NCI-H2227 (cell line): ENCODE results near the gene FHOD1.

ENCODE experiments used
- DNase-seq: peaks from one replicate; lab custom pipeline; 2025; ENCODE audit not compliant: unreplicated experiment; lab: John Stamatoyannopoulos, UW

The FHOD1 gene

GRCh38 chr16:67209565-67209964 is 37.7 kb downstream of the FHOD1 start:
- no peak for DNase-seq

- DNase-seq, result no peak
These were observed 39.0 kb downstream of the FHOD1 start for GRCh38 chr16:67208154-67208896.

GRCh38 chr16:67207249-67208091 is 39.8 kb downstream of the FHOD1 start:
- DNase-seq, result no peak

GRCh38 chr16:67206838-67207248 is 40.4 kb downstream of the FHOD1 start:
- no peak for DNase-seq

- no peak for DNase-seq
These were observed 41.0 kb downstream of the FHOD1 start for GRCh38 chr16:67206129-67206837.

GRCh38 chr16:67204076-67204475 is 43.2 kb downstream of the FHOD1 start:
- no peak for DNase-seq

GRCh38 chr16:67202956-67203493 is 44.3 kb downstream of the FHOD1 start:
- no peak for DNase-seq

GRCh38 chr16:67202426-67202825 is 44.9 kb downstream of the FHOD1 start:
- no peak for DNase-seq

- DNase-seq, result no peak
These were observed 45.6 kb downstream of the FHOD1 start for GRCh38 chr16:67201411-67202345.

- DNase-seq, result no peak
These were observed 46.8 kb downstream of the FHOD1 start for GRCh38 chr16:67200491-67200890.

GRCh38 chr16:67199808-67200198 is 47.5 kb downstream of the FHOD1 start:
- DNase-seq, result no peak

- DNase-seq, result no peak
These were observed 48.1 kb downstream of the FHOD1 start, which contains the start of gene ELMO3 for GRCh38 chr16:67199011-67199807. Gene ELMO3, plus strand, starts transcription at chr16:67199131. Its CDS starts 196 bp downstream, at chr16:67199327.

- no peak for DNase-seq
These were observed 49.0 kb downstream of the FHOD1 start for GRCh38 chr16:67198238-67198734.

GRCh38 chr16:67197704-67198103 is 49.6 kb downstream of the FHOD1 start:
- no peak for DNase-seq

- DNase-seq, result no peak
These were observed 50.4 kb downstream of the FHOD1 start for GRCh38 chr16:67196881-67197280.

GRCh38 chr16:67195676-67196075 is 51.6 kb downstream of the FHOD1 start:
- DNase-seq, result no peak

GRCh38 chr16:67194260-67194659 is 53.0 kb downstream of the FHOD1 start:
- DNase-seq, result no peak

GRCh38 chr16:67193536-67193935 is 53.7 kb downstream of the FHOD1 start:
- no peak for DNase-seq

- DNase-seq, result no peak
These were observed 54.4 kb downstream of the FHOD1 start for GRCh38 chr16:67192781-67193361.
